Suprapubic skin (tissue), 4 donors: ENCODE measurements around the gene MS4A6A.

Experiments
- EP300 ChIP-seq: sonication (generic); formaldehyde crosslinking; IDR thresholded peaks from one replicate; pipeline ENCODE4 v1.6.1; 2017; ENCODE audit warnings: antibody characterized with exemption
- POLR2A ChIP-seq, 2 donors: fragments of 450-650 bp; IDR thresholded peaks; one replicate each; pipeline ENCODE4 v1.6.1; 2017; ENCODE audit warnings: antibody characterized with exemption in 2 of 2, mild to moderate bottlenecking in 2 of 2, moderate library complexity in 2 of 2
- POLR2AphosphoS5 ChIP-seq, 3 donors: sonication (generic); formaldehyde crosslinking; IDR thresholded peaks; one replicate each; pipeline ENCODE4 v1.6.1; 2017; ENCODE audit warnings: antibody characterized with exemption in 3 of 3
- TF ChIP-seq, protein P1 (sequence below), 2 donors: fragments of 200-600 bp in 1 of 2; fragments of 450-650 bp in 1 of 2; sonication (generic) in 1 of 2; IDR thresholded peaks; one replicate each; pipeline ENCODE4 v1.5.1; 2016 to 2019; ENCODE audit warnings: antibody characterized with exemption in 2 of 2, mild to moderate bottlenecking in 1 of 2, moderate library complexity in 1 of 2

DNA sequence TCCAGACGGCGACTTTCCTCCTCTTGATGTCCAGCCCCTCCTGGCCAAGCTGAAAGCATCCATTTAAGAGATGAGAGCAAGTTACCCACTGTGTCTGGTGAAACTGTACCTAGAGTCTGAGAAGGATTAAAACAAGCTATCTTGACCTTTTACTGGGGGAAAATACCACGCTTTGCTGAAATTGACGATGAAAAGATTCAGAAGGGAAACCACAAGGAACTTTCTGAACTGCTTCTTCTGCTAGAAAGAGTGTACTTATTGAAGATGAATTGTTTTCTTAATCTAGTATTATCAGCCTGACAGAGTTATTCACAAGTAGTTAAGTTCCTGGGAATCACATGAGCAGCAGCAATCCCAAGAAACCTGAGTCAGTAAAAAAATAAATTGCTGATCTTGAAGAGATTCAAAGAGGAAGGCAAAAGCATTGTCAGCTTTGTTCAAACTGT lies 13.1 kb upstream of the MS4A6A start:
- TF ChIP-seq POLR2A (IDR thresholded peaks at IDR 0.05) = no peak
- TF ChIP-seq, protein P1, sequence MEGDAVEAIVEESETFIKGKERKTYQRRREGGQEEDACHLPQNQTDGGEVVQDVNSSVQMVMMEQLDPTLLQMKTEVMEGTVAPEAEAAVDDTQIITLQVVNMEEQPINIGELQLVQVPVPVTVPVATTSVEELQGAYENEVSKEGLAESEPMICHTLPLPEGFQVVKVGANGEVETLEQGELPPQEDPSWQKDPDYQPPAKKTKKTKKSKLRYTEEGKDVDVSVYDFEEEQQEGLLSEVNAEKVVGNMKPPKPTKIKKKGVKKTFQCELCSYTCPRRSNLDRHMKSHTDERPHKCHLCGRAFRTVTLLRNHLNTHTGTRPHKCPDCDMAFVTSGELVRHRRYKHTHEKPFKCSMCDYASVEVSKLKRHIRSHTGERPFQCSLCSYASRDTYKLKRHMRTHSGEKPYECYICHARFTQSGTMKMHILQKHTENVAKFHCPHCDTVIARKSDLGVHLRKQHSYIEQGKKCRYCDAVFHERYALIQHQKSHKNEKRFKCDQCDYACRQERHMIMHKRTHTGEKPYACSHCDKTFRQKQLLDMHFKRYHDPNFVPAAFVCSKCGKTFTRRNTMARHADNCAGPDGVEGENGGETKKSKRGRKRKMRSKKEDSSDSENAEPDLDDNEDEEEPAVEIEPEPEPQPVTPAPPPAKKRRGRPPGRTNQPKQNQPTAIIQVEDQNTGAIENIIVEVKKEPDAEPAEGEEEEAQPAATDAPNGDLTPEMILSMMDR (IDR thresholded peaks at IDR 0.05) = no peak
- no peak for TF ChIP-seq POLR2AphosphoS5 (IDR thresholded peaks at IDR 0.05)
- TF ChIP-seq EP300 = no peak
